NCI-H2196 treated with DMSO at 0.1 percent for 48 hours (cell line): Measurements from ENCODE around the gene SEZ6L.

Experiments used
- DNase-seq: peaks from one replicate; lab custom pipeline; 2025; ENCODE audit not compliant: unreplicated experiment; lab: John Stamatoyannopoulos, UW

Gene SEZ6L

GRCh38 chr22:26174280-26174679 is 5.0 kb downstream of the SEZ6L start:
- DNase-seq = peak; percentile 39

DNA sequence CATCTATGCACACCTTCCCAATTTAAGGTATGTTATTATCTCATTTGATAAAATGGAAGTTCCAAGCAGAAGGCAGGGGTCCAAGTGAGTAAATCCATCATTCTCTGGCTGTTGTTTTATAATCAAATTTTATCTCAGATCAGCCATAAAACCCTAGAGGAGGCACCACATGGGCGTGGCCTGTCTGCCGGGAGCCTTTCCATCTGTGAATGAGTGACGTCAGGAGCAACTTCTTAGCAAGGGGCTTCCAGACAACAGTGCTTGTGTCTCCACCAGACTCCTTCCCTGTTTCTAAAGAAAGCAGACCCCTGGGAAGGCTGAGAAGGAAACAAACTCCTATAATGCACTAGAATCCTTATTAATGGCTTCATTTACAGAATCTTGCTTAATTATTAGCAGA is 13.5 kb downstream of the SEZ6L start:
- no peak for DNase-seq

DNA sequence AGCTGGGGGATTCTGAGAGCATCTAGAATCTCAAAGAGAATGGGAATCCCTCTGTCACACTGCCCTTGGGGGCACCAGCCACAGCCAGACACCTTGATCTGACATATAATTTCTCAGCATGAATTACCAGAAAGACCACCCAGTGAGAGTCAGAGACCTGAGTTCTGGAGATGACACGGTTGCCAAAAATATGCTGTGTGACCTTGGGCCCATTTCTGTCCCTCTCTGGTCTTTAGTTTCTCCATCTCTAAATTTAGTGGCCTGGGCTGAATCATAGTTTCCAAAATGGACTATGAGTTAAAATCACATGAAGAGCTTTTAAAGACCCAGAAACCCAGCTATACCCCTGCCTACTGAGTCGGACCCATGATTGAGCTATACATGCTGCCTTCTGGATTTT is 15.9 kb downstream of the SEZ6L start:
- DNase-seq = no peak

- DNase-seq = no peak
These were observed 19.1 kb downstream of the SEZ6L start for GRCh38 chr22:26188341-26188740.

- DNase-seq = no peak
These were observed 25.1 kb downstream of the SEZ6L start for GRCh38 chr22:26194313-26194712.

DNA sequence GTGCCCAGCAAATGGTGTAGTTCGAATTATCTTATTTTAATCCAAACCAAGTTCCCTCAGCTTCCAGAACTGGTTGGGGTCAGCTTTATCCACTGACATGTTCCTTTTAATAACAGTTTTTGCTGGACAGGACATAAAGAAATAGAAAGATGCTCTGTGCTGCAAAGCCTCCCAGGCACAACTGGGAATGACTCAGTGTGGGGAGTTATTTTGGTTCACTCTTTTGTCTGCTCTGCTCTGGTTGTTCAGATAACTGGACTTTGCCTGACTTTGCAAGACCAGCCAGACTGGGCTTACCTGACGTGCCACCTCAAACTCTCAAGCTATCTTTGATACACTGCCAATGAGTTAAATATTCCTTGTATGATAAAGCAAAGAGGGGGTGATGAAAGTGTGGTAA is 25.6 kb downstream of the SEZ6L start:
- DNase-seq = no peak

- DNase-seq = no peak
These were observed 27.4 kb downstream of the SEZ6L start for GRCh38 chr22:26196657-26197056.

GRCh38 chr22:26197425-26197824 is 28.2 kb downstream of the SEZ6L start:
- DNase-seq = no peak

DNA sequence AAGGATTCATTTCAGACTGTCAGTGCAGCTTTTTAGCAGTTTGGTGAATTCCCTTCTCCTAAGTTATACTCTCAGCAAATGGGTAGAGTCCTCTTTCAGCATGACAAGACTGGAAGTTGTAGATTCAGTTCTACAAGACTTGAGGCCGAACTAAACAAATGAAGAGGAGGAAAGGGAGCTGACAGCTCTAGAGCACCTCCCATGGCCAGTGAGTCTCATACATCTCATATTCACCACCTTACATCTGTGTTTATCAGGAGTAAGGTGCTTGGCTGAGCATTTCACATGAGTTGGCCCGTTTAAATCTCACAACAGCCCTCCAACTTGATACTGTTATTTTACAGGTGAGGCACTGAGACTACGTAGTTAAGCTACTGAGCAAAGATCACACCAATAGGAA is 30.4 kb downstream of the SEZ6L start:
- DNase-seq = no peak

DNA sequence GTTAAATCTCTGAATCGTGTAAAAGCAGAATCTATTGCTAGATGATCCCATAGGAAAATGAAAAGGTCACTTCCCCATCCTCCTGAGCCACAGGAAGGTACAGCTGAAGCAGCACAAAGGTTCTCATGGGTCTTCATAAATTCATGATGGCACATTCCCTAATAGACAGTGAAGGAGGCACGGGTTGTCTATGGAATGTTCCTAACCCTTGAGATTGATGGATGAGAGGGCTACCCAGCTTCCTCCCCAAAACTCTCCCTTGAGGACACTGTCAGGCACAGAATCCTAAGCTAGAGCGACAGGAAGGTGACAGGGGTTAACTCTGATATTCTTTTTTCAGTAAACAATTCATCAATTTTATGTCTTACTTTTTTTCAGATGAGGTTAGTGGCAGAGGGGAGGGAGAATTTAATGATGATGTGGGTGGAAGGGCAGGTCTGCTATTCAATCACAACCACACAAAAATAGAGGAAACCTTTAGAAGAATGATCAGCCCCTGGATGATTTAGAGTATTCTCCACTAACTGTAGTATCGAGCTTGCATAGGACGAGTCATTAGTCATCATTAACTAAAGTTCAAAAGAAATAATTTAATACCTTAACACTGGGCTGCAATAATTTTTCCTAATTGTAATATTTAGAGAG is 33.1 kb downstream of the SEZ6L start:
- DNase-seq = no peak

- no peak for DNase-seq
These were observed 36.2 kb downstream of the SEZ6L start for GRCh38 chr22:26205494-26205893.

DNA sequence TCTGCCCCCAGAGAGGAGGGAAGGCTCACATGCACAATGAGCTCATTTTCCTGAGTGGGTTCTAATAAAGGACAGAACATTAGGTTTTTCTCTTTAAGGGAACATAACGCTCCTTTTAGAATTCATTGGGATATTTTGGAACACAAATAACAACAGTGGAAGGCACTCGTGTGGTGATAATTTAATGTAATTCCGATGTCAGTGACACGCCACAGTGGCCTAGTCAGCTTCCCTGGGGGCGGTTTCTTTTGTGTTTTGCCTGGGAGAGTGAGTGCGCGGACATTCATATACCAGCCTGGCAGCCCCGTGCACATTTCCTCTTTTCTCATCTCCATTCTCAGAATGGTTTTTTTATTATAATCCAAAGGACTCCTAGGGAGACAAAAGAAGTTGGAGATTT is 41.1 kb downstream of the SEZ6L start:
- DNase-seq = no peak

DNA sequence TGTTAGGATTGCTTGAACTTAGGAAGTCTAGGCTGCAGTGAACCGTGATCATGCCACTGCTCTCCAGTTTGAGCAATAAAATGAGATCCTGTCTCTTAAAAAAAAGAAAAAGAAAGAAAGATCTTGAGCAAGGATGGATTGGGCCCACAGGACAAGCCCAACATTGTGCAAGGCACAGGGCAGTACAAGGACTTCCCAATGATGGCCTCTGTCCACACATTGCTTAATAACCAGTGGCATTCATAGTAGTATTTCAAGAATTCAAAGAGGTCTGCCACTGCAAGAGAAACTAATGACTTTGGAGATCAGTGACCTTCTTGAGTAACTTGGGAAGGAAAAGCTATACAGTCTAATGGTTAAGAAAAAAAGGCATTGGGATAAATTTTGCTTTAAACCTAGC is 44.6 kb downstream of the SEZ6L start:
- DNase-seq = no peak

DNA sequence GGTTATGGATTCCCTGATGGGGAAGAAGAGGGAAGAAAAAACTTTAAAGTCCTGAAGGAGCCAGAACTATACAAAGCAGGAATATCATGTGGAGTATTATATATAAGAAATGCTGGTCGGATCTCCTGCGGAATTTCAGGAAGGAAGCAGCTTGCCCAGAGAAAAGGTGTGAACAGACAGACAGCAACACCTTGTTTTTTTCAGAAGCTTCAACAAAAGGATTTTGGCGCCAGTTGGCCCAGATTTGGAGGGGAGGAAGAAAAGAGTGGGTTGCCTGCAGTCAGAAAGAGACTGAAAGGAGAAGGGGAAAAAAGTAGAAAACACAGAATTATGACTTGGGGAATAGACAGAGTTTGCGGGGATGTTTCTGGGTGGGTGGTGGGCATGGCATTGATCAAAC is 45.2 kb downstream of the SEZ6L start:
- no peak for DNase-seq

DNA sequence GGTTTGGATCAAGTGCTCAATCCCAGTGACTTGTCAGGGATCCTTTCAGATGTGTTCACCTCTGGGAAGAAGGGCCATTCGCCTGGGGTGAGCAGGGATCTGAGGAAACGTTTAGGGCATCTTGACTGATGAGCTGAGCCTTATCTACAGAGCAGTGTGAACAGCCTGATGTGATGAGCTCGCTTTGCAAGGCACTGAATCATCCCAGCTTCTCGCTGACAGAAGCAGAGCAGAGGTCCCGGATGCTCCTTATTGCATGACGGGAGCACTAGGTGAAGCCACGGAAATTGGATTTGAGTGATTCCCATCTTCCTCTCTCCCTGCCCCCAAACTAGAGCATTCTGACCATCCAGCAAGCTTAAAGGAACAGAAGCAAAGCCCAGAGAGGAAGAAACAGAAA is 46.5 kb downstream of the SEZ6L start:
- no peak for DNase-seq

DNA sequence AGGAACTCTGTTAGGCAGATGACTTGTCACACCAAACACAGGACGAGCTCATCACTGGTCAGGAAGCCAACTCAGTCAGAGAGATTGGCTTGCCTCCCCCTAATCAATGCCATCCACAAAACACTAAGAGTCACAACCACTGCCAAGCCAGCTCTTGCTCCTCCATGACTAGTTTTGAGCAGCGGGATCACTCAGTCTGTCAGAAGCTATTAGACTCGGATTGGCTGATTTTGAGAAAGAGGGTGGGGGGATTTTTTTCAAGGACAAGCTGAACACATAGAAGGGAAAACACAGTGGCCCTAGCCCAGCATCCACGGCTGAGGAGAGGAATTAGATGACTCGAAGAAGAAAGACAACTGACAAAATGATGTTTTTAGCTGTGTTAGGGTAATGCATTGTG is 55.9 kb downstream of the SEZ6L start:
- DNase-seq = no peak

DNA sequence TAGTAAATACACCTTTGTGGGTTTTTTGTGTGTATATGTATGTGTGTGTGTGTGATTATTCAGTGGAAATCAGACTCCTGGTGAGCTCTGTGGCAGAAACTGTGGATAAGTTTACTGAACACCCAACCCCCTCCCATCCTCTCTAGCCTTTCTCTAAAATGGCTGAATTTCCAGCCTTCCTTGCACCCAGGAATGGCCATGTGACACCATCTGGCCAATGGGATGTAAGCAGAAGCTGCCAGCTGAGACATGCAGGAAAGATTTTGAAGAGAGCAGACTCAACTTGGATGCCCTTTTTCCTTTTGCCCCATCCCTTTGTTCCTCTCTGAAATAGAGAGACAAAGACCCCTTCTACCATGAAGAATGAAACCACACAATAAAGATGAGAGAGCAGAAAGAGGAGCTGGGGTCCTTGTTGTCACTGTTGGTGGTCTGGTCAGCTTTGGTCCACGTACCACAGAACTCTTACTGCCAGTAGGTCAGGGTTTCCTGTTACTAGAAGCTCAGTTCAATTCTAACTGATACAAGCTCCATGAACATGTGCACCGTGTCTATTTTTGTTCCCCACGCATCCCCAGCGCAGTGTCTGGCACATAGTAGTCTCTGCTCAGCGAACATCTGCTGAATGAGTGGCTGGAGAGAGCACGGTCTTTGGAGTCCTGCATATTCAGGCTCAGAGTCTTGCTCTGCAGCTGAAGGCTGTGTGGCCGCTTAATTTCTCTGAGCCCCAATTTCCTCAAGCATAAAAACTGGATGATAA is 57.5 kb downstream of the SEZ6L start:
- no peak for DNase-seq

DNA sequence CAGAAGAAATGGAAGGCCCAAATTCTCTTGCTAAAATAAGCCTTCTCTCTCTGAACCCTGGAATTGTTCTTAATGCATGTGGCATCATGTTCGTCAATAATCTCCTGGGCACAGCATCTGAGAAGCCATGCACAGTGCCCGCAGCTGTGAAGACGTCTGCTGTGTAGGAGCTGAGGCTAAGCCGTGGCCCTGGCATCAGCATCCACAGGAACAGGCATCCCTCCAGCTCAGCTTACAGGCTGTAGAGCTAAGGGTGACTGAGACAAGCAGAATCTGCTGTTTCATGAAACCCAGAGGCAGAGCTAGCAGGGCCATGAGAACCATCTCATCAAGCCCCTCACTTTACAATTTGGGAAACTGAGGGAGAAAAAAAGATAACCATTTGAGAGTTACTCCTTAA is 60.6 kb downstream of the SEZ6L start:
- no peak for DNase-seq

DNA sequence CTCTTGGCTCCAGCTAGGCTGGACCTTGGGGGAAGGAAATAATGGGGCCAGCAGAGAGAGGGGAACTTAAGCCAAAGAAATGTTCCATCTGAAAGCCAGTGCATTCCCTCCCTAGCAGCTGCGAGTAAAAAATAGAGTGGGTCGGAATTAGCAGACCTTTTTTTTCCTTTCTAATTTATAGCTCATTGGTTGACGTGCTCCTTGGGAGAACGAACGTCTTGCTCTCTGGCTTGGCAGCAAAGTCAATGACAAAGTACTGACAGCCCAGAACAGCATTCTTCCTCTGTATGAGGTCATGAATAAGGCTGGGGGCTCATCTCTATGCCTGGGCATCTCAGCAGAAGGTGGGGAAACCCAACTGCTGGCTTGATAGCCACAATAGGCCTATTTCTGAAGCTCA is 65.0 kb downstream of the SEZ6L start:
- no peak for DNase-seq

DNA sequence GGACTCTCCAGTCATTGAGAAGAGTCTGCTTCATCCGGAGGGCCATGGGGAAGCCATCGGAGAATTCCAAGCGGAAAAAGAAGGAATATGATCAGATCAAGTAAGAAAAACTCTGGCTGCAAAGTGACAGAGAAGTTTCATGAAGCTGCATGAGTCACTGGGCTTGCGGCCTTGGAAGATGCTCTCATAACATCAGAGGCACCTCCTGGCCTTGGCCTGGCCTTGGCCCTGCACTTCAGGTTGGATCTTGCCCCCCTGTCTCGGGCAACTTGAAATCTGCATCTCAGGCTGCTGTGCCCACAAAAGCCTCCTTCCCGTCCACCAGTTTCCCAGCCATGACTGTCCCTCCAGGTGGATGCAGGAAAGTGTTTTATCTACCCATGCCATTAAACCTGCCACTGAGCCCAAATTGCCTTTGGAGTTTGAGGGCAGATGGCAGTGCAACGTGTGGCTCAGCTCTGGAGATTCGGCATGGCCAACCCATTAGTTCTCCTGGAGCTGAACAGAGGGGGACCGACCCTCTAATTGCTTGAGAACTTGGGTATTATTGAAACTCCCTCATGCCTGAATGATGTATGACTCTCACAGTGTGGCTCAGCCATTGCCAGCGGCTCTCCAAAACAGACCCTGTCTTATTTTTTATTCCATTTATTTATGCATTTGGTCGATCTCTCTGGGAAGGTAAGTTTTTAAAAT is 66.7 kb downstream of the SEZ6L start:
- no peak for DNase-seq

DNA sequence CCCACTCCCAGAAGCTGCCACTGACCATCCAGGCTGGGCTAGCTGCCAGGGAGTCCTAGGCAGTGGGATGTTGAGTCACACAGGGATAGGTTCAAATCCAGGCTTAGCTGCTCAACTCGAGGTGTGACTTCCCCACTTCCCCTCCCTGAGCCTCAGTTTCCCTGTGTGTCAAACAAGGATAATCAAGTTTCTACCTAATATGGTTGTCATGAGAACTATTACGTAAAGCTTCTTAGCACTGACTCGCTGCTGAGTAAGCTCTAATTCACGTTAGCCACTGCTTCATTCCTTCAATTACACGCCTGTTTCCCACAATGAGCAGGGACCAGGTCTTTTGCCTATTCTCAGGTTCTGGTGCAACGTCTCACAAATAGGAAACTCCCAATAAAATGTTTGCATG is 67.7 kb downstream of the SEZ6L start:
- DNase-seq = no peak

- no peak for DNase-seq
These were observed 69.3 kb downstream of the SEZ6L start for GRCh38 chr22:26238596-26238995.
